Measurements from ENCODE around the gene RNF152. TPM values are rescaled to one million over a fixed set of nuclear protein-coding genes. Genes with fewer than 3 reads are reported as not detected.

The RNF152 gene
- total RNA-seq, 2 donors from 2014 or later = 0.73 to 0.95 TPM

- Mint-ChIP-seq H3K9me3 (no peaks in the 10 kb centered on the region), H3K27ac (no peak overlapping the region), H3K4me1 (ENCODE audit: low read depth in 2 of 2) (peaks cover 8 to 9% of the 10 kb centered on the region in 2 donors), H3K36me3 (no peaks in the 10 kb centered on the region), H3K27me3 (peaks cover 10 to 19% of the 10 kb centered on the region in 2 donors), H3K4me3 (no peak overlapping the region)
- DNase-seq (ENCODE audit: low spot score) (no peak), ATAC-seq (no peak)
These were observed 54.3 kb downstream of the RNF152 start for GRCh38 chr18:61838521-61838920.

DNA sequence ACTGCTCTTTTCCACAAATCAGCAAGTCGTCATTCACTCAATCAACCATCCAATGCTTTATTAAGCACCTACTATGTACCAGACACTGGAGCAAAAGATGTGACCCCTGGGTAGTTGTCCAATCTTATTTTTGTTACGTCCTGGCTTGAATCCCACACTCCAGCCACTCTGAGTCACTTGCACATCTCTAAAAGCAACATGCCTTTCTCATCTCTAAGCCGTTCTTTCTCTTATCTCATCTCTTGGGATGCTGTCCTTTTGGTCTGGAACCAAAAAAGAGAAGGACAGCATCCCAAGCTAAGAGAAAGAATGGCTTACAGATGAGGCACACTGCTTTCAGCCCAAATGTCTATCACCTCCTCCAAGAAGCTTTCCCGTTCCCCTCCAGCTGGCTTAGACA lies 58.8 kb downstream of the RNF152 start:
- H3K4me1 Mint-ChIP-seq (ENCODE audit: low read depth in 2 of 2) = peaks cover 11 to 18% of the 10 kb centered on the region in 2 donors
- peak overlapping the region; percentile 19 for H3K4me3 Mint-ChIP-seq
- ATAC-seq (no peak), DNase-seq (ENCODE audit: low spot score) (no peak)
- H3K36me3 Mint-ChIP-seq = no peaks in the 10 kb centered on the region
- no peaks in the 10 kb centered on the region for H3K9me3 Mint-ChIP-seq
- no peak overlapping the region for H3K27ac Mint-ChIP-seq
- H3K27me3 Mint-ChIP-seq = peaks cover 16 to 26% of the 10 kb centered on the region in 2 donors

DNA sequence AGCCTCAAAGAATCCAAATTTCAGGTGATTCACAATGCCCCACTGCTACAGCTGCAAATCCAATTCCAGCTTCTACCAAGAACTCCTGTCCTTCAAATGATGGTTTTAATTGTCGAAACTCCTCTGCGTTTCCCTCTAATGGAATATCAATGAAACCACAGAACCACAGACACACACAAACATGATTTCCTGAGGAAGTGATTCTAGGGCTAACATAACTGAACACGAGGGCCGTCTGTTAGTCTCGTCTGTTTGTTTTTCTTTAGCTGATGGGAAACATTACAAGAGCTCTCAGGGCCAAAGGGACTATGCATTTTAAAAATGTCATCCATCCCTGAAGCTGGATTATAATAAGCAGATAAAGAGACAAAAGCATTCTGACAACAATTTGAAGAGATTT lies 59.4 kb downstream of the RNF152 start:
- DNase-seq (ENCODE audit: low spot score) (no peak), ATAC-seq (no peak)
- peak overlapping the region; percentile 19 for H3K4me3 Mint-ChIP-seq
- H3K9me3 Mint-ChIP-seq = no peaks in the 10 kb centered on the region
- H3K4me1 Mint-ChIP-seq (ENCODE audit: low read depth in 2 of 2) = peaks cover 11 to 18% of the 10 kb centered on the region in 2 donors
- no peaks in the 10 kb centered on the region for H3K36me3 Mint-ChIP-seq
- H3K27me3 Mint-ChIP-seq = peaks cover 19 to 26% of the 10 kb centered on the region in 2 donors
- no peak overlapping the region for H3K27ac Mint-ChIP-seq

DNA sequence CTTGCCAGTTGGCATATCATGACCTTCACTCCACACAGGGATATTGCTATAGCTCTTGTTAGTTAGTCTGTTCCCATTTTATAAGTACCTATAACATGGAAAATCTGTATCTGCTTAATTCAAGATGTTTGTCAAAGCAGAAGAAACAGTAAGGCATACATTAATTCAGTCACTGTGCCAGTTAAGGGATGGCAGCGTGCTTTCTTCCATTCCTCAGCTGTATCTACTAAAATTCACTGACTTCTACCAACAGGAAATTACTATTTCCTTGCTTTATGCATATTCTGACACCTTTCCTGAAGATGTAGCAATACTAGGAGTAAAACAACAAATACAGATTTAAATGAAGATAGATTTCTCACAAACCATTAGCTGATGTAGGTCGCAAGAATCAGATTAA lies 59.9 kb downstream of the RNF152 start:
- no peaks in the 10 kb centered on the region for H3K36me3 Mint-ChIP-seq

GRCh38 chr18:61831071-61831470 lies 61.7 kb downstream of the RNF152 start:
- DNase-seq (ENCODE audit: low spot score) (no peak), ATAC-seq (no peak)
- Mint-ChIP-seq H3K9me3 (no peaks in the 10 kb centered on the region), H3K4me1 (ENCODE audit: low read depth in 2 of 2) (peaks cover 11 to 18% of the 10 kb centered on the region in 2 donors), H3K27ac (no peak overlapping the region), H3K4me3 (no peak overlapping the region), H3K36me3 (no peaks in the 10 kb centered on the region), H3K27me3 (peaks cover 18 to 23% of the 10 kb centered on the region in 2 donors)

More for the DNA sequence above, 59.9 kb downstream of the RNF152 start:
- peaks cover 20 to 26% of the 10 kb centered on the region in 2 donors for H3K27me3 Mint-ChIP-seq
- H3K4me3 Mint-ChIP-seq = no peak overlapping the region
- H3K4me1 Mint-ChIP-seq (ENCODE audit: low read depth in 2 of 2) = peaks cover 11 to 18% of the 10 kb centered on the region in 2 donors
- ATAC-seq (no peak), DNase-seq (ENCODE audit: low spot score) (no peak)
- H3K9me3 Mint-ChIP-seq = no peaks in the 10 kb centered on the region
- no peak overlapping the region for H3K27ac Mint-ChIP-seq

- DNase-seq (ENCODE audit: low spot score) (no peak), ATAC-seq (peak; percentile 52 to 57)
- Mint-ChIP-seq H3K27me3 (peaks cover 16 to 23% of the 10 kb centered on the region in 2 donors), H3K4me1 (ENCODE audit: low read depth in 2 of 2) (peaks cover 9 to 15% of the 10 kb centered on the region in 2 donors), H3K4me3 (no peak overlapping the region), H3K9me3 (no peaks in the 10 kb centered on the region), H3K27ac (no peak overlapping the region), H3K36me3 (no peaks in the 10 kb centered on the region)
These were observed 63.7 kb downstream of the RNF152 start for GRCh38 chr18:61829108-61829507.

DNA sequence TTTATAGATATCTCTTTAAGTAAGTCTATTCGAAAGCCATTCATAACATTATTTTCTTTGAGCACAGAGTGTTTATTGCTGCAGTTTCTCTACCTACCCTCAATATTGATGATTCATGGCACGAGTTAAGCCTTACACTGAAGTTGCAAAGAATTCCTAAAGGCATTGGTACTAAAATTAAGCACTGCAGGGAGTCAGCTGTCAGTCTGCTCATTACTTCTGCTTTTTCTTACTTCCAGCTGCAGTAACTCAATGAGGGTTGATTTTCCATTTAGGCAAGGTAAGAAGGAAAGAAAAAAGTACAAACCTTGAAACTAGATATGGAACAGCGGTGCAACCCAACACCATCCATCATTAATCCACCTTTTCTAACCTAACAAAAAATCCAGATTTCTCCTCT lies 65.2 kb downstream of the RNF152 start:
- H3K36me3 Mint-ChIP-seq = no peaks in the 10 kb centered on the region
- ATAC-seq (no peak), DNase-seq (ENCODE audit: low spot score) (no peak)
- peaks cover 16 to 23% of the 10 kb centered on the region in 2 donors for H3K27me3 Mint-ChIP-seq
- no peak overlapping the region for H3K27ac Mint-ChIP-seq
- H3K9me3 Mint-ChIP-seq = no peaks in the 10 kb centered on the region
- H3K4me3 Mint-ChIP-seq = no peak overlapping the region
- no peaks in the 10 kb centered on the region for H3K4me1 Mint-ChIP-seq (ENCODE audit: low read depth in 2 of 2)

DNA sequence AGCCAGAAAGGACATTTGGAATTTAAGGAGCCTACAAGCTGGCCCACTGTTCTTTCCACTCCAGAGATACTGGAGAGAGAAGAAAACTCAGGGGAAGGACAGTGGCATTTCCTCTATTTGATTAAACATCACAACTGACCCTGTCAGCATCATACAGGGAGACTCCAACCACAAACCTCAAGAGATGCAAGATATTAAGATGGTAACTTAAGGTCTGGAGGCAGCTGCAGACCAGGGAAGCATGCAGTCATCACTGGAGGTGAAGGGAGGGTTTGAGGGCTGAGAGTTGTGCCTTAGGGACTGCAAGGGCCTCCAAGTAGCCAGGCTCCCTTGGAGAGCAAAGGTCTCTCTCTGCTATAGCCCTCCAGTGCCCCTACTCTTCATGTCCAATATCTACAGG lies 67.4 kb downstream of the RNF152 start:
- Mint-ChIP-seq H3K4me3 (no peak overlapping the region), H3K27me3 (peaks cover 14 to 20% of the 10 kb centered on the region in 2 donors), H3K36me3 (no peaks in the 10 kb centered on the region), H3K27ac (no peak overlapping the region), H3K4me1 (ENCODE audit: low read depth in 2 of 2) (no peaks in the 10 kb centered on the region), H3K9me3 (no peaks in the 10 kb centered on the region)
- DNase-seq (ENCODE audit: low spot score) = no peak
- no peak for ATAC-seq

DNA sequence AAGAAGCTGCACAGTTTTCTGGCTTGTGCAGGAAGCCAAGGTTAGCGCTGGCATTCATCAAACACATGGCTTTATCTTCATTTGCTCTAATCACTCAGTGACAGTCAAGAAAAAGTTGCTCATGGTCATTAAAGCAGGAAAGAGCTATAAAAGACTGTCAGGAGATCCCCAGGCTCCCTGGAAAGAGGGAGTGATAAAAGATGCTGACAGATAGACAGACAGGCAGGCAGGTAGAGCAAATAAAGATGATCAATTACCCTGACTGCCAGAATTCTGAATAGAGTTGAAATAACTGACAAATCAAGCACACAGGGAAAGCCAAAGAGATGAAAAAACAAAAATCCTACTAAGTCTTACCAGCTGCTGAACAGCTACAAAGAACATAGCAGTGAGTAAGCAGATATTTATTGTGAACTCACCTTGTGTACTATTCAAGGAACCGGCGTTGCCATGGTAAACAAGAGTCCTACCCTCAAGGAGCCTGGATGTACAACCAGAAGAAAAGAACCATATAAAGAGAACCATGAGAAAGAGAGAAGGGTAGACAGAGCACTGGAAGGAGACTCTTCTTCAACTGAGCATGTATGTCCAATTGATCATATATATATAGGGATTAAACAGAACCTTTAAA lies 68.0 kb downstream of the RNF152 start:
- Mint-ChIP-seq H3K9me3 (no peaks in the 10 kb centered on the region), H3K27ac (no peak overlapping the region), H3K36me3 (no peaks in the 10 kb centered on the region), H3K4me3 (no peak overlapping the region), H3K27me3 (peaks cover 11 to 16% of the 10 kb centered on the region in 2 donors), H3K4me1 (ENCODE audit: low read depth in 2 of 2) (no peaks in the 10 kb centered on the region)
- DNase-seq (ENCODE audit: low spot score) (no peak), ATAC-seq (no peak)

DNA sequence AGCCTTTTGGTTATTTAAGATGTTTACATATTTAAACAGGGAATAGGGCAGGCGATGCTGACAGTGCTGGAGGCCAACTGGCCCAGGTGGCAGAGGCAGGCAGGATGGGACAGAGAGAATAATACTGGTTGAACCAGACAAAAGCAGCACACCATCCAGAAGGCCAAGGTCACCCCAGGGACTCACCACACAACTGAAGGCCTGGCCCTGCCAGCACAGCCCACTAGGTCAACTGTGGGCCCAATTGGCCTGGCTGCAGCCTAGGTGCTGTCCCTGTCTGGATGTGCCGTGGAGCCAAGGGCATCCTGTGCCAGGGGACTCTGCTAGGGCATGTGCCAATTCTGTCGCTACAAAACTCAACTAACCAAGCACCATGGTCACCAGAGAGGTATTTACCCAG lies 69.2 kb downstream of the RNF152 start:
- DNase-seq (ENCODE audit: low spot score) = no peak

GRCh38 chr18:61822879-61823278 lies 69.9 kb downstream of the RNF152 start:
- H3K4me3 Mint-ChIP-seq = no peak overlapping the region
- no peaks in the 10 kb centered on the region for H3K4me1 Mint-ChIP-seq (ENCODE audit: low read depth in 2 of 2)
- ATAC-seq = no peak

More for the DNA sequence above, 69.2 kb downstream of the RNF152 start:
- no peaks in the 10 kb centered on the region for H3K36me3 Mint-ChIP-seq
- no peaks in the 10 kb centered on the region for H3K4me1 Mint-ChIP-seq (ENCODE audit: low read depth in 2 of 2)
- H3K27ac Mint-ChIP-seq = no peak overlapping the region
- no peak overlapping the region for H3K4me3 Mint-ChIP-seq
- ATAC-seq = peak in 1 of 2 donors; percentile 48
- no peaks in the 10 kb centered on the region for H3K9me3 Mint-ChIP-seq
- H3K27me3 Mint-ChIP-seq = peaks cover 4 to 6% of the 10 kb centered on the region in 2 donors

DNA sequence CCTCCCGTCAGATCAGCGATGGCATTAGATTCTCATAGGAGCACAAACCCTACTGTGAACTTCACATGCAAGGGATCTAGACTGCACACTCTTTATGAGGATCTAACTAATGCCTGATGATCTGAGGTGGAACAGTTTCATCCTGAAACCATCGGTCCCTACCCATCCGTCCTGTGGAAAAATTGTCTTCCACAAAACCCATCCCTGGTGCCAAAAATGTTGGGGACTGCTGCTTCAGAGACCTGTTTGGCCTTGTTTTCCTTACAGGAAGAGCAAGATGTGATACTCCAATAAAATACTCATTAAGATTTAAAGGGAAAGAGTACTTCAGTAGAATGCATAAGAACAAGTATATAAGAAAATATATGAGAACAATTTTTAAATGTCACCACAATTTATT lies 71.1 kb downstream of the RNF152 start:
- H3K4me3 Mint-ChIP-seq = no peak overlapping the region
- no peaks in the 10 kb centered on the region for H3K27me3 Mint-ChIP-seq
- ATAC-seq = no peak
- no peaks in the 10 kb centered on the region for H3K4me1 Mint-ChIP-seq (ENCODE audit: low read depth in 2 of 2)
- no peak for DNase-seq (ENCODE audit: low spot score)
- H3K9me3 Mint-ChIP-seq = no peaks in the 10 kb centered on the region
- no peak overlapping the region for H3K27ac Mint-ChIP-seq
- no peaks in the 10 kb centered on the region for H3K36me3 Mint-ChIP-seq

More at GRCh38 chr18:61822879-61823278, 69.9 kb downstream of the RNF152 start:
- Mint-ChIP-seq H3K27me3 (peaks cover 0 to under 1% of the 10 kb centered on the region in 2 donors), H3K27ac (no peak overlapping the region), H3K36me3 (no peaks in the 10 kb centered on the region), H3K9me3 (no peaks in the 10 kb centered on the region)
- no peak for DNase-seq (ENCODE audit: low spot score)

DNA sequence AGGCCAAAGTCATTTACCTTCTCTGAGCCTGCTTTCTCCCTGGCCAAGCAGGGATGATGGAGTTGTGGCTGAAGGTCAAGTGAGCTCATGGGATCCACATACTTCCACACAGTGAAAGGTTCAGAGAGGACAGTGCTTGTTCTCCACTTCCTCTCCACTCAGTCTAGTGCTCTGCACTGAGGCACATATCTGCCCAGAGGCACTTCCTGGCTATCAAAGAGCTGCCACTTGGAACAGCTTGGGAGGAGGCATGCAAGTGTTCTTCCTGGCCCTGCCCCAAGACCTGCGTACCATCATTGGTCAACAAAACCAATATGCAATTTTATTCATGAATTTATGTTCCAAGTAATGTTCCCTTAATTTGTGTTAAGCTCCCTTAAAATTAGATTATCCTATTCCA lies 71.9 kb downstream of the RNF152 start:
- no peak overlapping the region for H3K4me3 Mint-ChIP-seq
- H3K36me3 Mint-ChIP-seq = no peaks in the 10 kb centered on the region

GRCh38 chr18:61817086-61817485 lies 75.7 kb downstream of the RNF152 start:
- H3K9me3 Mint-ChIP-seq = no peaks in the 10 kb centered on the region
- no peak for ATAC-seq
- H3K36me3 Mint-ChIP-seq = no peaks in the 10 kb centered on the region
- H3K27ac Mint-ChIP-seq = no peak overlapping the region
- peaks cover 0 to 5% of the 10 kb centered on the region in 2 donors for H3K27me3 Mint-ChIP-seq
- no peak overlapping the region for H3K4me3 Mint-ChIP-seq
- H3K4me1 Mint-ChIP-seq (ENCODE audit: low read depth in 2 of 2) = no peaks in the 10 kb centered on the region
- DNase-seq (ENCODE audit: low spot score) = no peak

More for the DNA sequence above, 71.9 kb downstream of the RNF152 start:
- Mint-ChIP-seq H3K27me3 (no peaks in the 10 kb centered on the region), H3K4me1 (ENCODE audit: low read depth in 2 of 2) (no peaks in the 10 kb centered on the region), H3K27ac (no peak overlapping the region), H3K9me3 (no peaks in the 10 kb centered on the region)
- DNase-seq (ENCODE audit: low spot score) (no peak), ATAC-seq (no peak)
